HL-60 (cell line): ENCODE measurements around the gene CTNNBIP1.

Experiments used
- DNase-seq, 2 experiments: peaks; one replicate each; pipeline ENCODE4 v3.0.0-alpha.2; 2010 to 2020; ENCODE audit warnings: low read depth in 1 of 2, low spot score in 1 of 2
- H3K27ac ChIP-seq: fragments of 250-450 bp; sonication (Bioruptor Pico); replicated peaks from 2 replicates; pipeline ENCODE4 v1.5.1; 2020; ENCODE audit warnings: mild to moderate bottlenecking, moderate library complexity
- H3K27me3 ChIP-seq: fragments of 250-450 bp; sonication (Bioruptor Pico); 2 replicates; pipeline ENCODE4 v1.5.1; 2021; ENCODE audit warnings: mild to moderate bottlenecking, moderate library complexity; ENCODE audit not compliant: insufficient read depth, poor library complexity, severe bottlenecking
- H3K4me3 ChIP-seq: replicated peaks from 2 replicates; pipeline ENCODE4 v1.5.1; 2011; ENCODE audit warnings: mild to moderate bottlenecking, control low read depth, low read length; ENCODE audit not compliant: insufficient read depth
- GABPA ChIP-seq: IDR thresholded peaks from 2 replicates; pipeline ENCODE4 v1.6.1; 2012; ENCODE audit warnings: low read depth
- POLR2AphosphoS5 ChIP-seq: IDR thresholded peaks from 2 replicates; pipeline ENCODE4 v1.6.1; 2012; ENCODE audit warnings: low read depth
- SPI1 ChIP-seq: IDR thresholded peaks from 2 replicates; pipeline ENCODE4 v1.6.1; 2012; ENCODE audit warnings: low read depth, mild to moderate bottlenecking, borderline replicate concordance
- TF ChIP-seq, protein P1 (sequence below): IDR thresholded peaks from one replicate; pipeline ENCODE4 v1.5.1; 2011; ENCODE audit warnings: low read length, control low read depth, inconsistent platforms; ENCODE audit not compliant: insufficient read depth
- TF ChIP-seq, protein P2 (sequence below): IDR thresholded peaks from 2 replicates; pipeline ENCODE4 v1.6.1; 2012; ENCODE audit warnings: low read depth; ENCODE audit not compliant: insufficient replicate concordance

Gene CTNNBIP1

DNA sequence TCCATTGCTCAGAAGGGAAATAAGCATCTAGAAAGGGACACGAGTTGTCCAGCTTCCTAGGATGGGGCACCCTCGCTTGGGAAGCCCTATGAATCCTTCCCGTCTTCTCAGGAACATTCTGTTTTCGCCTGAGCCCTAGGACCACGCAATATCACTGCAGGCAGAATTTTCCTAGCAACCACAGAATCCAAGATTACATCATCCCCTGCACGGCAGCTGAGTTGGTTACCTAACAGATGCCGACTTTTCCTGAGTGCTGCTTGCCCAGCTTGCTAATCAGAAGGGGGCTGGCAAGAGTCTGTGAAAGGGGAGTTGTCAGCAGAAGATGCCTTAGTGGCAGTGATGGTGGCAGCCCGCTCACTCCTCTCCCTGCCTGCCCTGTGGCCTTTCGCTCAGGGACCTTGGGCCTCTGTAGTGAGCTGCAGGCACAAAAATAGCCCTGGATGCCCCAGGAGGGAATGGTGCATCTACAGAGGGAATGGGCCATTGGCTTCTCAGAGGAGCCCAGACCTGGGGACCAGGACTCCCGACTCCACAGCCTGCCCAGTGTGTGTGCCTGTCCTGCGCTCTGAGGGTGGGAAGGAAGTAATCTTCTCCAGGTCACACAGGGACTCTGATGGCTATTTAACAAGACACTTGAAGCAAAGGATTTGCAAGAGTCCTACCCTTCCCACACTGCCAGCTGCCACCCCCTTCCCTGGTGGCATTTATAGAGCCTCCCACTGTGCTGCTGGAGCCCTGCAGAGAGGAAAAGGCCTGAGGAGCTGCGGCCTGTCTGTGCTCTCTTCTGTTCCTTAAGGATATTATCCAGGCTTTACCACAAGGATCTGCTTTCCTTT, 57.4 kb downstream of the CTNNBIP1 start:
- H3K27me3 ChIP-seq = no peaks in the 10 kb centered on the region

DNA sequence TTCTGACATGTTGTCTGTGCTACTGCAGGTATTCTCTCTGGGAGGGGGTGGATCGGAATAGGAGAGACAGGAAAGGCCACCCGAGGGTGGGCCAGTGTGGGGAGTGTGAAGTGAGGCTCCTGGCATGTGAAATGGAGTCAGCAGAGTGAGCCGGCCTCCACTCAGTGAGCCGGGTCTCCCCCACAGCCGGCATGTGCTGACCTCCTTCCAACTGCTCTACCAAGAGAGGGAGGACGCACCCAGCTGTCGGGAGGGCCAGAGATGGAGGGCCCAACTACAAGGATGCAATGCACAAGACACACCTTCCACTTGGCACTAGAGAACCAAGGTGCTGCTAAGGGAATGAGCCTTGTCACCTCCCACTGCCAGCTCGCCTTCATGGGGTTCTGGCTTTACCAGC, 58.1 kb downstream of the CTNNBIP1 start:
- DNase-seq = no peak
- H3K27me3 ChIP-seq = no peaks in the 10 kb centered on the region
- no peak overlapping the region for H3K4me3 ChIP-seq
- H3K27ac ChIP-seq = no peak overlapping the region
- TF ChIP-seq POLR2AphosphoS5 = no peak
- no peak for TF ChIP-seq GABPA
- TF ChIP-seq, protein P1, sequence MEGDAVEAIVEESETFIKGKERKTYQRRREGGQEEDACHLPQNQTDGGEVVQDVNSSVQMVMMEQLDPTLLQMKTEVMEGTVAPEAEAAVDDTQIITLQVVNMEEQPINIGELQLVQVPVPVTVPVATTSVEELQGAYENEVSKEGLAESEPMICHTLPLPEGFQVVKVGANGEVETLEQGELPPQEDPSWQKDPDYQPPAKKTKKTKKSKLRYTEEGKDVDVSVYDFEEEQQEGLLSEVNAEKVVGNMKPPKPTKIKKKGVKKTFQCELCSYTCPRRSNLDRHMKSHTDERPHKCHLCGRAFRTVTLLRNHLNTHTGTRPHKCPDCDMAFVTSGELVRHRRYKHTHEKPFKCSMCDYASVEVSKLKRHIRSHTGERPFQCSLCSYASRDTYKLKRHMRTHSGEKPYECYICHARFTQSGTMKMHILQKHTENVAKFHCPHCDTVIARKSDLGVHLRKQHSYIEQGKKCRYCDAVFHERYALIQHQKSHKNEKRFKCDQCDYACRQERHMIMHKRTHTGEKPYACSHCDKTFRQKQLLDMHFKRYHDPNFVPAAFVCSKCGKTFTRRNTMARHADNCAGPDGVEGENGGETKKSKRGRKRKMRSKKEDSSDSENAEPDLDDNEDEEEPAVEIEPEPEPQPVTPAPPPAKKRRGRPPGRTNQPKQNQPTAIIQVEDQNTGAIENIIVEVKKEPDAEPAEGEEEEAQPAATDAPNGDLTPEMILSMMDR = no peak
- no peak for TF ChIP-seq SPI1
- TF ChIP-seq, protein P2, sequence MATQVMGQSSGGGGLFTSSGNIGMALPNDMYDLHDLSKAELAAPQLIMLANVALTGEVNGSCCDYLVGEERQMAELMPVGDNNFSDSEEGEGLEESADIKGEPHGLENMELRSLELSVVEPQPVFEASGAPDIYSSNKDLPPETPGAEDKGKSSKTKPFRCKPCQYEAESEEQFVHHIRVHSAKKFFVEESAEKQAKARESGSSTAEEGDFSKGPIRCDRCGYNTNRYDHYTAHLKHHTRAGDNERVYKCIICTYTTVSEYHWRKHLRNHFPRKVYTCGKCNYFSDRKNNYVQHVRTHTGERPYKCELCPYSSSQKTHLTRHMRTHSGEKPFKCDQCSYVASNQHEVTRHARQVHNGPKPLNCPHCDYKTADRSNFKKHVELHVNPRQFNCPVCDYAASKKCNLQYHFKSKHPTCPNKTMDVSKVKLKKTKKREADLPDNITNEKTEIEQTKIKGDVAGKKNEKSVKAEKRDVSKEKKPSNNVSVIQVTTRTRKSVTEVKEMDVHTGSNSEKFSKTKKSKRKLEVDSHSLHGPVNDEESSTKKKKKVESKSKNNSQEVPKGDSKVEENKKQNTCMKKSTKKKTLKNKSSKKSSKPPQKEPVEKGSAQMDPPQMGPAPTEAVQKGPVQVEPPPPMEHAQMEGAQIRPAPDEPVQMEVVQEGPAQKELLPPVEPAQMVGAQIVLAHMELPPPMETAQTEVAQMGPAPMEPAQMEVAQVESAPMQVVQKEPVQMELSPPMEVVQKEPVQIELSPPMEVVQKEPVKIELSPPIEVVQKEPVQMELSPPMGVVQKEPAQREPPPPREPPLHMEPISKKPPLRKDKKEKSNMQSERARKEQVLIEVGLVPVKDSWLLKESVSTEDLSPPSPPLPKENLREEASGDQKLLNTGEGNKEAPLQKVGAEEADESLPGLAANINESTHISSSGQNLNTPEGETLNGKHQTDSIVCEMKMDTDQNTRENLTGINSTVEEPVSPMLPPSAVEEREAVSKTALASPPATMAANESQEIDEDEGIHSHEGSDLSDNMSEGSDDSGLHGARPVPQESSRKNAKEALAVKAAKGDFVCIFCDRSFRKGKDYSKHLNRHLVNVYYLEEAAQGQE = no peak

More for the DNA sequence above, 57.4 kb downstream of the CTNNBIP1 start:
- Histone ChIP-seq H3K4me3 (no peak overlapping the region), H3K27ac (no peak overlapping the region)
- TF ChIP-seq GABPA (no peak), SPI1 (no peak), POLR2AphosphoS5 (no peak)
- TF ChIP-seq, protein P1 = no peak
- TF ChIP-seq, protein P2 = no peak
- peak; percentile 33 to 74 for DNase-seq

DNA sequence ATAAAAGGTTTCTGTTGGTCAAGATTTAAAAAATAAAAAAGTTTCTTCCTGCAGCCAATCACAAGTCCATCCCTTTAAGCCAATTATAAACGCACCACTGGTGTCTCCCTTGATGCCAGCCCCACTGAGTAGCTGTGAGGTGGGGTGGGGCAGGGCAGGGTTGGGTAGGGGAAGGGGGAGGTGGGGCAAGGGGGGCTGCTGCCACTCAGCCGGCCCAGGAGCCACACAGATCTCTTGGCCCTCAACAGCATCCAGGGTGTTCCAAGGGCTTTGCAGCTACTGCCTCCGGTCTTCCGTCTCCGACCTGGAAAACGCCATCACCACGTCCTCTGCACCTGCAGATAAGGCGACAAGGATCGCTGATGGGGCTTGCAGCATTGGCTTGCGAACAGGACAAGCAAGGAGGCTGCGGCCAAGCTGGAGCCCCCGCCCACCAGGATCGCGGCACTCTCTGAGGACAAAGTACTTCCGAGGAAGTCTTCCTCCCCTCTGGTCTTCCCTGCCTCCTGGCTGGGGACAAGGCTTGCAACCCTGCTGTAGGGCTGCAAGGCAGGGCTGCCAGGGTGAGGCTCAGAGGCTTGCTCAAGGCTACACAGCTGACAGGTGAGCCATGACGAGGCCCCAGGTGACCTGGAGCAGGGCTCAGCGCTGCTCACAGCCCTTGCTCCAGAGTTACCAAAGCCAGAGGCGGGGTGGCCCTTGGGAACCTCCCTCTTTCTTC, 59.5 kb downstream of the CTNNBIP1 start:
- Histone ChIP-seq H3K27me3 (no peaks in the 10 kb centered on the region), H3K4me3 (no peak overlapping the region), H3K27ac (peak overlapping the region; percentile 86)
- TF ChIP-seq GABPA (no peak), SPI1 (no peak), POLR2AphosphoS5 (no peak)
- TF ChIP-seq, protein P2 = no peak
- TF ChIP-seq, protein P1 = no peak
- no peak for DNase-seq
